Measurements from ENCODE around the gene KRT28. TPM values are rescaled to one million over a fixed set of nuclear protein-coding genes. Genes with fewer than 3 reads are reported as not detected.

Gene KRT28
- total and polyA plus RNA-seq, 2 of the 13 experiments (the other 11 are each of a cell fraction or from before 2014, with no cell fraction given), result not detected

- TF ChIP-seq AGO1 (IDR thresholded peaks at IDR 0.05; ENCODE audit: low read depth, low read length, poor library complexity, severe bottlenecking) (no peak), NFE2 (CRISPR knock-in tag; IDR thresholded peaks at IDR 0.05) (no peak), TARDBP (CRISPR knock-in tag; IDR thresholded peaks at IDR 0.05) (peak; percentile 30; the same call in 1 of the 2 replicates), ZIK1 (CRISPR knock-in tag; IDR thresholded peaks at IDR 0.05; ENCODE audit: borderline replicate concordance, low read depth) (0 out of 2 replicates have a peak, but pooled peaks have one; percentile 57), YEATS2 (CRISPR knock-in tag; IDR thresholded peaks at IDR 0.05; ENCODE audit: borderline replicate concordance) (no peak), ZNF761 (CRISPR knock-in tag; conservative IDR thresholded peaks at IDR 0.05) (0 out of 2 replicates have a peak, but pooled peaks have one; percentile 30), MXI1 (IDR thresholded peaks at IDR 0.05; ENCODE audit: borderline replicate concordance, low read depth, low read length) (peak; percentile 50; the same call in 1 of the 3 replicates), ZNF776 (CRISPR knock-in tag; IDR thresholded peaks at IDR 0.05) (peak; percentile 54; the same call in 1 of the 2 replicates), RFX3 (CRISPR knock-in tag; IDR thresholded peaks at IDR 0.05) (no peak), ATM (IDR thresholded peaks at IDR 0.05; ENCODE audit: borderline replicate concordance) (no peak), BRF2 (CRISPR knock-in tag; IDR thresholded peaks at IDR 0.05) (peak; percentile 63; the same call in 1 of the 2 replicates), ZNF280D (CRISPR knock-in tag; IDR thresholded peaks at IDR 0.05) (no peak), RFXANK (CRISPR knock-in tag; IDR thresholded peaks at IDR 0.05) (0 out of 2 replicates have a peak, but pooled peaks have one; percentile 22), PPARG (CRISPR knock-in tag; conservative IDR thresholded peaks at IDR 0.05) (no peak), NFAT5 (CRISPR knock-in tag; IDR thresholded peaks at IDR 0.05) (0 out of 2 replicates have a peak, but pooled peaks have one; percentile 66), ZNF572 (CRISPR knock-in tag; IDR thresholded peaks at IDR 0.05) (no peak), KDM5B (CRISPR knock-in tag; IDR thresholded peaks at IDR 0.05; ENCODE audit: borderline replicate concordance) (peak; percentile 46; the same call in 1 of the 2 replicates), GATAD1 (CRISPR knock-in tag; IDR thresholded peaks at IDR 0.05) (0 out of 2 replicates have a peak, but pooled peaks have one; percentile 30), SCMH1 (CRISPR knock-in tag; IDR thresholded peaks at IDR 0.05; ENCODE audit: borderline replicate concordance) (no peak)
These were observed 19.2 kb upstream of the KRT28 start (continued) for GRCh38 chr17:40818733-40819527.
